Upper lobe of left lung (tissue), 4 donors: ENCODE measurements around the gene FBN2.
"Not testable (repeated sequence)": the region's sequence is repeated elsewhere in the genome, so short reads cannot be mapped to it uniquely, and the experiment has no call there.

Experiments
- EP300 ChIP-seq, 4 donors: sonication (generic); formaldehyde crosslinking; IDR thresholded peaks; one replicate each; pipeline ENCODE4 v1.5.1; 2017; ENCODE audit warnings: antibody characterized with exemption in 4 of 4, control low read depth in 2 of 4
- POLR2A ChIP-seq, 4 donors: fragments of 450-650 bp; IDR thresholded peaks; one replicate each; pipeline ENCODE4 v1.5.1; 2016 to 2017; ENCODE audit warnings: antibody characterized with exemption in 4 of 4, mild to moderate bottlenecking in 2 of 4
- TF ChIP-seq, protein P1 (sequence below), 6 experiments: fragments of 450-650 bp in 4 of 6; fragments of 200-600 bp in 2 of 6; sonication (generic) in 2 of 6; IDR thresholded peaks; one replicate each; pipeline ENCODE4 v1.5.1; 2016 to 2019; ENCODE audit warnings: antibody characterized with exemption in 6 of 6

DNA sequence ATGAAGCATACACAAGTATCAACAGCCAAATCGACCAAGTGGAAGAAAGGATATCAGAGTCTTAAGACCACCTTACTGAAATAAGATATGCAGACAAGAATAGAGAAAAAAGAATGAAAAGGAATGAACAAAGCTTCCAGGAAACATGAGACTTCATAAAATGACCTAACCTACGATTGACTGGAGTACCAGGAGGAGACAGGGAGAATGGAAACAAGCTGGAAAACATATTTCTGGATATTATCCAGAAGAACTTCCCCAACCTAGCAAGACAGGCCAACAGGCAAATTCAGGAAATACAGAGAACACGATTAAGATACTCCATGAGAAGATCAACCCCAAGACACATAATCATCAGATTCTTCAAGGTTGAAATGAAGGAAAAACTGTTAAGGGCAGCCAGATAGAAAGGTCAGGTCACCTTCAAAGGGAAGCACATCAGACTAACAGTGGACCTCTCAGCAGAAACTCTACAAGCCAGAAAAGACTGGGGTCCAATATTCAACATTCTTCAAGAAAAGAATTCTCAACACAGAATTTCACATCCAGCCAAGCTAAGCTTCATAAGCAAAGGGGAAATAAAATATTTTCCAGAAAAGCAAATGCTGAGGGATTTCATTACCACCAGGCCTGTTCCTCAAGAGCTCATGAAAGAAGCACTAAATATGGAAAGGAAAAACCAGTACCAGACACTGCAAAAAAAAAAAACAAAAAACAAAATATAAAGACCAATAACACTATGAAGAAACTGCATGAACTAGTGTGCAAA, 80.7 kb downstream of the FBN2 start:
- TF ChIP-seq, protein P1, sequence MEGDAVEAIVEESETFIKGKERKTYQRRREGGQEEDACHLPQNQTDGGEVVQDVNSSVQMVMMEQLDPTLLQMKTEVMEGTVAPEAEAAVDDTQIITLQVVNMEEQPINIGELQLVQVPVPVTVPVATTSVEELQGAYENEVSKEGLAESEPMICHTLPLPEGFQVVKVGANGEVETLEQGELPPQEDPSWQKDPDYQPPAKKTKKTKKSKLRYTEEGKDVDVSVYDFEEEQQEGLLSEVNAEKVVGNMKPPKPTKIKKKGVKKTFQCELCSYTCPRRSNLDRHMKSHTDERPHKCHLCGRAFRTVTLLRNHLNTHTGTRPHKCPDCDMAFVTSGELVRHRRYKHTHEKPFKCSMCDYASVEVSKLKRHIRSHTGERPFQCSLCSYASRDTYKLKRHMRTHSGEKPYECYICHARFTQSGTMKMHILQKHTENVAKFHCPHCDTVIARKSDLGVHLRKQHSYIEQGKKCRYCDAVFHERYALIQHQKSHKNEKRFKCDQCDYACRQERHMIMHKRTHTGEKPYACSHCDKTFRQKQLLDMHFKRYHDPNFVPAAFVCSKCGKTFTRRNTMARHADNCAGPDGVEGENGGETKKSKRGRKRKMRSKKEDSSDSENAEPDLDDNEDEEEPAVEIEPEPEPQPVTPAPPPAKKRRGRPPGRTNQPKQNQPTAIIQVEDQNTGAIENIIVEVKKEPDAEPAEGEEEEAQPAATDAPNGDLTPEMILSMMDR (IDR thresholded peaks at IDR 0.05) = not testable (repeated sequence)
- not testable (repeated sequence) for TF ChIP-seq POLR2A, EP300 (IDR thresholded peaks at IDR 0.05)
